GM12873 (cell line): ENCODE measurements around the gene BTNL2.

Experiments used
- CTCF ChIP-seq: IDR thresholded peaks from 2 replicates; pipeline ENCODE4 v1.5.1; 2012; ENCODE audit warnings: low read depth, mild to moderate bottlenecking, moderate library complexity, low read length, control low read depth; ENCODE audit not compliant: insufficient read depth; ENCODE audit errors: missing control alignments

Gene BTNL2

GRCh38 chr6:32375739-32376529 lies 31.0 kb downstream of the BTNL2 start:
- no peak for TF ChIP-seq CTCF

GRCh38 chr6:32371803-32372202 lies 35.2 kb downstream of the BTNL2 start, which contains the start of gene TSBP1:
TSS of gene TSBP1 (minus strand) at chr6:32371903. CDS start at chr6:32371706, 197 bp downstream.
- no peak for TF ChIP-seq CTCF

GRCh38 chr6:32371229-32371628 lies 35.8 kb downstream of the BTNL2 start:
- TF ChIP-seq CTCF, result no peak

GRCh38 chr6:32370505-32370904 lies 36.5 kb downstream of the BTNL2 start:
- no peak for TF ChIP-seq CTCF

GRCh38 chr6:32369660-32370059 lies 37.3 kb downstream of the BTNL2 start:
- TF ChIP-seq CTCF, result no peak

- no peak for TF ChIP-seq CTCF
Observed at GRCh38 chr6:32367644-32368043, 39.3 kb downstream of the BTNL2 start.

- no peak for TF ChIP-seq CTCF
Observed at GRCh38 chr6:32355018-32355417, 52.0 kb downstream of the BTNL2 start.
